Renal pelvis (tissue), 4 donors: ENCODE data around the gene RNF138. TPM values are rescaled to one million over a fixed set of nuclear protein-coding genes. Genes with fewer than 3 reads are reported as not detected.
"Not testable (repeated sequence)": the region's sequence is repeated elsewhere in the genome, so short reads cannot be mapped to it uniquely, and the experiment has no call there.

ENCODE experiments used
- DNase-seq: peaks from one replicate; pipeline ENCODE4 v3.0.0-alpha.2; 2013
- polyA plus RNA-seq, 3 donors: library from polyadenylated mRNA; unstranded; fragments of 120-200 nt; gene quantifications; one replicate each; pipeline ENCODE4 v1.2.1, GENCODE V29; 2013; ENCODE audit not compliant: insufficient read length in 3 of 3

The RNF138 gene
- polyA plus RNA-seq, 3 donors = 52.3 to 60.5 (median 57.1) TPM

DNA sequence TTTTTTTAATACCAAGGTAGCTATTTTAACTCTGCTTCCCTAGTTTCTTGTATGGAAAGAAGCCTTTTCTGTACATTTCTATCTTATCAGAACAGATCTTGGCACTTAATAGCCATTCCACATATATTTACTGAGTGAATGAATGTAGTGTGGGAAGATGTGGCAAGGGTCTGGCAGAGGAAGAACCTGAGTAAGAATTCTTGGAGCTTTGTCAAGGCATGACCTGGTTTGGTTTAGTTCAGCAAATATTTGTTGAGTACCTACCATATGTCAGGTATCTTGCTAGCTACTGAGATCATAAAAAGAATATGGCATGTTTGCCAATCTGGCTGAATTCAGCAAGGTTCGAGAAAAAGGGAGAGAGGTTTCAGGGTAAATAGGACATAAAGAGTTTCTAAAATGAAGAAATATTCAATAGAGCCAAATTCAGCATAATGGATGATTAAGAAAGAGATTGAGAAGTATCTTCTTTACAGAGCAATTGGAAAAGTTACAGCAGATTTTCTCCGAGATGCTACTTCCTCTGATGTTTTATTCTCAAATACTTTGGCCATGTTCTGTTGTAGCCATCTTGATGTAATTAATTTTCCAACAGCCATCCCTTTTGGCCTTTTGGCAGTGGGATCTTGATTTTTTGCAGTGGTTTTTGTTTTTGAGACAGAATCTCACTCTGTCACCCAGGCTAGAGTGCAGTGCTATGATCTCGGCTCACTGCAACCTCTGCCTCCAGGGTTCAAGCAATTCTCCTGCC lies 76.5 kb downstream of the RNF138 start:
- DNase-seq = no peak

DNA sequence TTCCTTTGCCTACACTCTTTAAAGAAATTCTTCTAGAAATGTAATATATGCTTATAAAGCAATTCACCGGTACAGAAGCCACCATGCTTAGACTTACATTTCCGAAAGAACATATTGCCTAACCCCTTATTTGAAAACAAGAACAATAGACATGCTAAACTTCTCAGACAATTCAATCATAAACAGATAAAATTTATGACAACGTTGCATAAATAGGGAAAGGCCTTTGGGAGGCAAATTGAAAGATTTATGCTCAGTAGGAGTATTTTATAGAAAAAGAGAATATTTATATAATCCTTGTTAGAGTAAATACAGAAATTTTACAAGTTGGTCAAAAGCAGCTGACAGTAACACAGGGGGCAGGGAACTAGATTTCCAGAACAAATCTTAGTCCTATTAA lies 82.0 kb downstream of the RNF138 start:
- DNase-seq = no peak

DNA sequence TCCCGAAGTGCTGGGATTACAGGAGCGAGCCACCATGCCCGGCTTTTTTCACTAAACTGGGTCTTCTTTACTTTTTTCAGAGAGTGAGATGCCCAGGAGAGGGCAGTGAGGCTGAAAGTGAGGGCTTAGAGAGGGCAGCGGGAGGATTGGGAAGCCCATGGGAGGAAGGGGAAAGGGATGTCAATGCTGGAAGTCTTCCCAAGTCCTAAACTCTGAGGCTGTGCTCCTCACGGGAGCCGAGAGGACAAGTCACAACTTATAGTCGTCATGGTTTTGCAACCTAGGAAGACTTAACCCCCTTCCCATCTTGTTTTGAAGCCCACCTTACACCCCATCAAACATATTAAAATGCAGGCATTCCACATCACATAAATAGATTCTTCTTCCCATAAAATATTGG lies 83.0 kb downstream of the RNF138 start:
- no peak for DNase-seq

DNA sequence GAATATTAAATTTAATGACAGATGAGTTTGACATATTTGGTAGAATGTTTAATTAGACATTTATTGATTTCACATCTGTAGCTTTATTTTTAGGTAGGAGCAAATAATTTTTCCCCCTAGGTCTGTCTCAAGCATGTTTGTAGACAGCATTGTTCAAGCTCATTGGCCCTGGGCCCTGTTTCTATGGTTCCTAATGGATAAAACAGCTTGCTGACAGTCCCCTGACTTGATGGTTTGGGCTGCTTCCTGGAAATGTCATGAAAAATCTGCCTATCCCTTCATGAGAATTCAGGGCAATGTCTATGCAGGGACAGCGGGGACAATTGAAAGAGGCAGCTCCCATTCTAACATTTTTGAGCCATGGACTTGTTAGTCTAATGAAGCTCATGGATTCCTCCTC lies 83.6 kb downstream of the RNF138 start:
- DNase-seq = no peak

DNA sequence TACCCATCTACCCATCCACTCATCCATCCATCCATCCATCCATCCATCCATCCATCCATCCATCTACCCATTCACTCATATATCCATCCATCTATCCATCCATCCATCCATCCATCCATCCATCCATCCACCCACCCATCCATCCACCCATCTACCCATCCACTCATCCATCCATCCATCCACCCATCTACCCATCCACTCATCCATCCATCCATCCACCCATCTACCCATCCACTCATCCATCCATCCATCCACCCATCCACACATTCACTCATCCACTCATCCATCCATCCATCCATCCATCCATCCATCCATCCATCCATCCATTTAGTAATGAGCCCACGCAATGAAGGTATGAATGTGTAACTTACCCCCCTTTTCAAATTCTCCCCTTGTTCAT lies 85.1 kb downstream of the RNF138 start:
- not testable (repeated sequence) for DNase-seq

DNA sequence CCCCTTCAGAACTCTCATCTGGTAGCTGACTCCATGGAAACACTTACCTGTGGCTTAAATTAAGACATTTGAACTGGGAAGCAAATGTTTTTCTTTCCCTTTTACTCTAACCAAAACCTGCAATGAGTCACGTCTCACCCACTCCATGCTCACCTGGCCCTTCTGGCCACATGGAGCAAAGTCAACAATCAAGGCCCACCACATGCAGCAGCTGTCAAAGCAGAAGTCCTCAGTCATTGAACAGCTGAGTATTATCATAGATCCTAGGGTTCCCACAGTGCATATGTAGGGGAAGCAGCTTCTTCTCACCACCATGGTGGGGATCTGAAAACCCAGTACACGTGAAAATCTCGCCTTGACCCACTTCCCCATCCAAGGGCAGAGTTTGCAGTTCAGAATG lies 85.9 kb downstream of the RNF138 start:
- DNase-seq = no peak

Other genes with a start within 250 kb of the RNF138 start
- 10 to 100 TPM; 54.7 to 58.6 (median 55.4) TPM for gene TRAPPC8, start 148.7 kb upstream of the RNF138 start, polyA plus RNA-seq
- 1 to 10 TPM; 1.9 to 2.1 (median 2.0) TPM for gene RNF125, start 73.0 kb upstream of the RNF138 start, polyA plus RNA-seq
- gene MEP1B, start 98.2 kb downstream of the RNF138 start, polyA plus RNA-seq = under 1 TPM in 2 of 3 donors, not detected in 1; 0.44 to 0.64 TPM